IMR-90 (cell line): ENCODE data around the gene IMMP1L. TPM values are rescaled to one million over a fixed set of nuclear protein-coding genes. Genes with fewer than 3 reads are reported as not detected.

ENCODE experiments used
- ATAC-seq: fragments of 200-7000 bp; cut with Tn5 transposase; 2 replicates; pipeline ENCODE4 v1.9.1; 2020; ENCODE audit warnings: low read depth, mild to moderate bottlenecking, moderate library complexity
- BruUV-seq: library from RNA; stranded (reverse); fragments of 400-500 nt; replicated peaks from 2 replicates; lab custom pipeline; 2021; lab: Mats Ljungman, UMichigan
- CTCF ChIA-PET: fragments of 300-600 bp; formaldehyde crosslinking; extraction: SDS; loops from one replicate; lab custom pipeline; 2021; ENCODE audit warnings: antibody characterized with exemption; lab: Yijun Ruan, JAX
- POLR2A ChIA-PET: fragments of 300-600 bp; sonication (Branson Sonifier 250); formaldehyde crosslinking; loops from one replicate; lab custom pipeline; 2022; ENCODE audit warnings: antibody characterized with exemption; ENCODE audit not compliant: unreplicated experiment; lab: Charles Lee
- DNase-seq: peaks from one replicate; pipeline ENCODE4 v3.0.0; 2013
- H2AFZ ChIP-seq: replicated peaks from 2 replicates; pipeline ENCODE3; 2013; ENCODE audit warnings: low read length, mild to moderate bottlenecking; ENCODE audit not compliant: poor library complexity
- H2AK5ac ChIP-seq: 2 replicates; pipeline ENCODE4 v1.6.1; 2013; ENCODE audit warnings: low read depth, low read length, inconsistent platforms
- H2AK9ac ChIP-seq: replicated peaks from 2 replicates; pipeline ENCODE3; 2013; ENCODE audit warnings: mild to moderate bottlenecking, low read depth, low read length, moderate library complexity; ENCODE audit not compliant: poor library complexity
- H2BK120ac ChIP-seq: 2 replicates; pipeline ENCODE4 v1.6.1; 2013; ENCODE audit warnings: low read depth, low read length, inconsistent platforms
- H2BK15ac ChIP-seq: 3 replicates; pipeline ENCODE4 v1.6.1; 2013; ENCODE audit warnings: low read depth, low read length, inconsistent platforms
- H2BK20ac ChIP-seq: 2 replicates; pipeline ENCODE4 v1.6.1; 2013; ENCODE audit warnings: low read depth, mild to moderate bottlenecking, inconsistent platforms, low read length, moderate library complexity
- H2BK5ac ChIP-seq: 2 replicates; pipeline ENCODE4 v1.6.1; 2013; ENCODE audit warnings: mild to moderate bottlenecking, low read depth, low read length, inconsistent platforms; ENCODE audit not compliant: poor library complexity, severe bottlenecking
- H3K14ac ChIP-seq: replicated peaks from 2 replicates; pipeline ENCODE4 v1.6.1; 2013; ENCODE audit warnings: low read depth, low read length, inconsistent platforms
- H3K18ac ChIP-seq: 2 replicates; pipeline ENCODE4 v1.6.1; 2013; ENCODE audit warnings: low read depth, low read length, control low read depth
- H3K23ac ChIP-seq: 2 replicates; pipeline ENCODE4 v1.6.1; 2013; ENCODE audit warnings: low read depth, low read length, inconsistent platforms
- H3K27ac ChIP-seq: 2 replicates; pipeline ENCODE4 v1.5.1; 2013; ENCODE audit warnings: mild to moderate bottlenecking, control low read depth, low read length; ENCODE audit not compliant: insufficient read depth
- H3K27me3 ChIP-seq: 2 replicates; pipeline ENCODE4 v1.6.1; 2013; ENCODE audit warnings: low read length; ENCODE audit not compliant: control insufficient read depth, insufficient read depth
- H3K36me3 ChIP-seq: 2 replicates; pipeline ENCODE4 v1.6.1; 2013; ENCODE audit warnings: low read length, mixed read lengths; ENCODE audit not compliant: control insufficient read depth, insufficient read depth
- H3K4ac ChIP-seq: 2 replicates; pipeline ENCODE4 v1.6.1; 2013; ENCODE audit warnings: low read depth, low read length, inconsistent platforms
- H3K4me1 ChIP-seq: 2 replicates; pipeline ENCODE4 v1.6.1; 2013; ENCODE audit warnings: low read length, mixed read lengths; ENCODE audit not compliant: control insufficient read depth, insufficient read depth
- H3K4me2 ChIP-seq: 2 replicates; pipeline ENCODE4 v1.6.1; 2013; ENCODE audit warnings: low read depth, mild to moderate bottlenecking, control low read depth, low read length, moderate library complexity
- H3K4me3 ChIP-seq: 2 replicates; pipeline ENCODE4 v1.5.1; 2013; ENCODE audit warnings: low read depth, mild to moderate bottlenecking, control low read depth, low read length, moderate library complexity; ENCODE audit not compliant: insufficient read depth
- H3K56ac ChIP-seq: 2 replicates; pipeline ENCODE4 v1.6.1; 2013; ENCODE audit warnings: low read length, inconsistent platforms; ENCODE audit not compliant: insufficient read depth; ENCODE audit errors: extremely low read depth
- H3K79me1 ChIP-seq, 2 experiments: 2 replicates each; pipeline ENCODE4 v1.6.1; 2013; ENCODE audit warnings: low read length in 2 of 2, inconsistent platforms in 1 of 2, low read depth in 1 of 2
- H3K9ac ChIP-seq: 2 replicates; pipeline ENCODE4 v1.6.1; 2013; ENCODE audit warnings: low read depth, low read length, control low read depth
- H3K9me1 ChIP-seq: 2 replicates; pipeline ENCODE4 v1.6.1; 2013; ENCODE audit warnings: low read length, inconsistent platforms; ENCODE audit not compliant: insufficient read depth
- H3K9me3 ChIP-seq: 2 replicates; pipeline ENCODE4 v1.6.1; 2013; ENCODE audit warnings: low read length; ENCODE audit not compliant: control insufficient read depth, insufficient read depth
- H4K20me1 ChIP-seq: 2 replicates; pipeline ENCODE4 v1.6.1; 2013; ENCODE audit warnings: low read length, inconsistent platforms; ENCODE audit not compliant: insufficient read depth
- H4K5ac ChIP-seq: 2 replicates; pipeline ENCODE4 v1.6.1; 2013; ENCODE audit warnings: mild to moderate bottlenecking, low read depth, low read length, control low read depth
- H4K8ac ChIP-seq, 2 experiments: 2 replicates each; pipeline ENCODE4 v1.6.1; 2013; ENCODE audit warnings: low read depth in 2 of 2, low read length in 2 of 2, control low read depth in 1 of 2, inconsistent platforms in 1 of 2
- H4K91ac ChIP-seq: 2 replicates; pipeline ENCODE4 v1.6.1; 2013; ENCODE audit warnings: low read depth, low read length, inconsistent platforms; ENCODE audit not compliant: insufficient read depth
- BHLHE40 ChIP-seq: fragments of 150-350 bp; IDR thresholded peaks from 2 replicates; pipeline ENCODE4 v1.6.1; 2016; ENCODE audit warnings: mild to moderate bottlenecking, low read depth, low read length
- CEBPB ChIP-seq: IDR thresholded peaks from 2 replicates; pipeline ENCODE4 v1.6.1; 2012; ENCODE audit warnings: low read depth, low read length, improper control_type of control experiment
- CHD1 ChIP-seq: IDR thresholded peaks from 2 replicates; pipeline ENCODE4 v1.6.1; 2012; ENCODE audit warnings: low read depth, low read length, improper control_type of control experiment
- FOS ChIP-seq: fragments of 150-350 bp; IDR thresholded peaks from 2 replicates; pipeline ENCODE4 v1.6.1; 2016; ENCODE audit warnings: low read depth, low read length
- MAFK ChIP-seq: IDR thresholded peaks from 2 replicates; pipeline ENCODE4 v1.6.1; 2012; ENCODE audit warnings: low read depth, low read length, improper control_type of control experiment
- MAZ ChIP-seq: IDR thresholded peaks from 2 replicates; pipeline ENCODE4 v1.6.1; 2012; ENCODE audit warnings: low read depth, mild to moderate bottlenecking, low read length, improper control_type of control experiment, moderate library complexity, borderline replicate concordance
- MXI1 ChIP-seq: IDR thresholded peaks from 2 replicates; pipeline ENCODE4 v1.6.1; 2012; ENCODE audit warnings: low read depth, mild to moderate bottlenecking, low read length, moderate library complexity, borderline replicate concordance
- NFE2L2 ChIP-seq: fragments of 150-350 bp; IDR thresholded peaks from 2 replicates; pipeline ENCODE4 v1.6.1; 2016; ENCODE audit warnings: low read depth, mild to moderate bottlenecking, low read length
- POLR2A ChIP-seq: IDR thresholded peaks from 2 replicates; pipeline ENCODE4 v1.6.1; 2012; ENCODE audit warnings: mild to moderate bottlenecking, low read depth, low read length
- RAD21 ChIP-seq: IDR thresholded peaks from 2 replicates; pipeline ENCODE4 v1.6.1; 2012; ENCODE audit warnings: low read length, improper control_type of control experiment
- RCOR1 ChIP-seq: IDR thresholded peaks from 2 replicates; pipeline ENCODE4 v1.6.1; 2012; ENCODE audit warnings: mild to moderate bottlenecking, low read length, improper control_type of control experiment; ENCODE audit not compliant: insufficient replicate concordance
- RFX5 ChIP-seq: IDR thresholded peaks from 2 replicates; pipeline ENCODE4 v1.8.0; 2012; ENCODE audit warnings: low read depth, mild to moderate bottlenecking, low read length, moderate library complexity
- SMC3 ChIP-seq: fragments of 150-350 bp; IDR thresholded peaks from 2 replicates; pipeline ENCODE4 v1.6.1; 2016; ENCODE audit warnings: low read depth, mild to moderate bottlenecking, antibody characterized with exemption, low read length, moderate library complexity
- whole genome bisulfite sequencing, 2 experiments: methylation state at CpG; one replicate each; pipeline versions ENCODE4 v1.1.5 to v1.1.7; 2013; ENCODE audit warnings: missing lambda C conversion rate in 2 of 2; ENCODE audit not compliant: insufficient read length in 1 of 2; ENCODE audit errors: extremely low coverage in 2 of 2; 5-methylcytosine and 5-hydroxymethylcytosine counted together
- dilution Hi-C: fragments of 300-500 bp; cut with HindIII; formaldehyde crosslinking; loops from one replicate; pipeline ENCODE4 v1.14.3; 2018; ENCODE audit warnings: low sequenced_read_pairs; ENCODE audit not compliant: unreplicated experiment
- in situ Hi-C: fragments of 300-500 bp; cut with MboI; formaldehyde crosslinking; loops from 3 replicates; pipeline ENCODE4 v1.14.3; 2019; ENCODE audit warnings: low sequenced_read_pairs, inconsistent platforms, mixed read lengths
- intact Hi-C: fragments of 100-400 bp; cut with micrococcal nuclease; formaldehyde crosslinking; loops from 2 replicates; pipeline ENCODE4 v1.10.0; 2022
- polyA plus RNA-seq, 3 experiments: library from polyadenylated mRNA; depleted of rRNA; stranded (reverse); fragments of >200 nt; gene quantifications; 2 replicates each; pipeline ENCODE4 v1.2.3, GENCODE V29; 2012; ENCODE audit warnings: low replicate concordance in 1 of 3
- total RNA-seq: library from RNA; depleted of rRNA; stranded (reverse); fragments of >200 nt; gene quantifications from 2 replicates; pipeline ENCODE4 v1.2.3, GENCODE V29; 2012
- TF ChIP-seq, protein P1 (sequence below): fragments of 150-350 bp; IDR thresholded peaks from 2 replicates; pipeline ENCODE4 v1.6.1; 2017; ENCODE audit warnings: mild to moderate bottlenecking, antibody characterized with exemption, low read length, low read depth
- TF ChIP-seq, protein P2 (sequence below): fragments of 150-350 bp; IDR thresholded peaks from 2 replicates; pipeline ENCODE4 v1.6.1; 2016; ENCODE audit warnings: low read depth, mild to moderate bottlenecking, low read length, moderate library complexity, borderline replicate concordance
- TF ChIP-seq, protein P3 (sequence below): conservative IDR thresholded peaks from 2 replicates; pipeline ENCODE4 v1.5.1; 2012; ENCODE audit warnings: mild to moderate bottlenecking, low read depth, low read length, improper control_type of control experiment

Gene IMMP1L
- total and polyA plus RNA-seq, 2 of the 4 experiments (the other 2 are of a cell fraction): 5.0 to 10.7 TPM

DNA sequence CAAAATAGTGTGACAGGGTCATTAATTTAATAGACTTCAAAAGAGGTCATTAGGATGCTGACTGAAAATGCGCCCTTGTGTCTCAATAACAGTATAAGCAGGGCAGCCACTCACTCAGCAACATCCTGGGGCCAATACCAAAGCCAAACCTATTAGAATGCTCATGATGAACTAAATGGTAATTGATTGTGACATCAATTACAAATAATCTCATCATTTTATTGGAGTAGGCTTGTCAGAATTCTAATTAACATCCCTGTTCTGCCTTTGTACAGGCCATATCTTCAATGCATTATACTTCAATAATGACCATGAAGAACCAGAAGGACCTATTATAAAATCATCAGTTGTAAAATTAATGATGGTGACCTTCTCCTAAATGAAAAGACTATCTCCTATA is 75.6 kb downstream of the IMMP1L start:
- H4K5ac ChIP-seq: no peak overlapping the region
- H3K23ac ChIP-seq: no peak overlapping the region
- H2BK15ac ChIP-seq: no peak overlapping the region
- no CpG with 5 or more reads among the region's 1 CpG for WGBS, 2 experiments
- H3K36me3 ChIP-seq: peaks cover 1% of the 10 kb centered on the region; the same call in 1 of the 2 replicates
- DNase-seq (no peak), ATAC-seq (no peak)
- dilution Hi-C loops: no loop called here
- H4K91ac ChIP-seq: no peak overlapping the region
- no peaks in the 10 kb centered on the region for H3K79me1 ChIP-seq
- no peak overlapping the region for H4K8ac ChIP-seq
- H2AK5ac ChIP-seq: no peak overlapping the region
- ChIA-PET CTCF (no interaction called here), POLR2A (no interaction called here)
- TF ChIP-seq BHLHE40: no peak
- no peak for TF ChIP-seq POLR2A
- TF ChIP-seq FOS: no peak
- TF ChIP-seq MAFK: no peak
- TF ChIP-seq MXI1: no peak
- TF ChIP-seq SMC3: no peak
- TF ChIP-seq, protein P1, sequence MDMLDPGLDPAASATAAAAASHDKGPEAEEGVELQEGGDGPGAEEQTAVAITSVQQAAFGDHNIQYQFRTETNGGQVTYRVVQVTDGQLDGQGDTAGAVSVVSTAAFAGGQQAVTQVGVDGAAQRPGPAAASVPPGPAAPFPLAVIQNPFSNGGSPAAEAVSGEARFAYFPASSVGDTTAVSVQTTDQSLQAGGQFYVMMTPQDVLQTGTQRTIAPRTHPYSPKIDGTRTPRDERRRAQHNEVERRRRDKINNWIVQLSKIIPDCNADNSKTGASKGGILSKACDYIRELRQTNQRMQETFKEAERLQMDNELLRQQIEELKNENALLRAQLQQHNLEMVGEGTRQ: no peak
- no peak for TF ChIP-seq CHD1
- no peak for TF ChIP-seq CEBPB
- TF ChIP-seq RAD21: no peak
- TF ChIP-seq, protein P2, sequence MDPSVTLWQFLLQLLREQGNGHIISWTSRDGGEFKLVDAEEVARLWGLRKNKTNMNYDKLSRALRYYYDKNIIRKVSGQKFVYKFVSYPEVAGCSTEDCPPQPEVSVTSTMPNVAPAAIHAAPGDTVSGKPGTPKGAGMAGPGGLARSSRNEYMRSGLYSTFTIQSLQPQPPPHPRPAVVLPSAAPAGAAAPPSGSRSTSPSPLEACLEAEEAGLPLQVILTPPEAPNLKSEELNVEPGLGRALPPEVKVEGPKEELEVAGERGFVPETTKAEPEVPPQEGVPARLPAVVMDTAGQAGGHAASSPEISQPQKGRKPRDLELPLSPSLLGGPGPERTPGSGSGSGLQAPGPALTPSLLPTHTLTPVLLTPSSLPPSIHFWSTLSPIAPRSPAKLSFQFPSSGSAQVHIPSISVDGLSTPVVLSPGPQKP: no peak
- no peak for TF ChIP-seq NFE2L2
- TF ChIP-seq, protein P3, sequence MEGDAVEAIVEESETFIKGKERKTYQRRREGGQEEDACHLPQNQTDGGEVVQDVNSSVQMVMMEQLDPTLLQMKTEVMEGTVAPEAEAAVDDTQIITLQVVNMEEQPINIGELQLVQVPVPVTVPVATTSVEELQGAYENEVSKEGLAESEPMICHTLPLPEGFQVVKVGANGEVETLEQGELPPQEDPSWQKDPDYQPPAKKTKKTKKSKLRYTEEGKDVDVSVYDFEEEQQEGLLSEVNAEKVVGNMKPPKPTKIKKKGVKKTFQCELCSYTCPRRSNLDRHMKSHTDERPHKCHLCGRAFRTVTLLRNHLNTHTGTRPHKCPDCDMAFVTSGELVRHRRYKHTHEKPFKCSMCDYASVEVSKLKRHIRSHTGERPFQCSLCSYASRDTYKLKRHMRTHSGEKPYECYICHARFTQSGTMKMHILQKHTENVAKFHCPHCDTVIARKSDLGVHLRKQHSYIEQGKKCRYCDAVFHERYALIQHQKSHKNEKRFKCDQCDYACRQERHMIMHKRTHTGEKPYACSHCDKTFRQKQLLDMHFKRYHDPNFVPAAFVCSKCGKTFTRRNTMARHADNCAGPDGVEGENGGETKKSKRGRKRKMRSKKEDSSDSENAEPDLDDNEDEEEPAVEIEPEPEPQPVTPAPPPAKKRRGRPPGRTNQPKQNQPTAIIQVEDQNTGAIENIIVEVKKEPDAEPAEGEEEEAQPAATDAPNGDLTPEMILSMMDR: no peak
- TF ChIP-seq RCOR1: no peak
- TF ChIP-seq MAZ: no peak
- no peak for TF ChIP-seq RFX5
- H3K18ac ChIP-seq: no peak overlapping the region
- no peak overlapping the region for H3K4me2 ChIP-seq
- H2BK120ac ChIP-seq: no peak overlapping the region
- no peak overlapping the region for H3K56ac ChIP-seq
- H3K4ac ChIP-seq: no peak overlapping the region
- H3K9me1 ChIP-seq: 0 out of 2 replicates have a peak, but pooled peaks cover 2% of the 10 kb centered on the region
- no peaks in the 10 kb centered on the region for H3K4me1 ChIP-seq
- BruUV-seq: no TSS peak
- H2BK20ac ChIP-seq: no peak overlapping the region
- H2AFZ ChIP-seq: no peak overlapping the region
- no peak overlapping the region for H3K4me3 ChIP-seq
- H2BK5ac ChIP-seq: no peak overlapping the region
- in situ Hi-C loops: no loop called here
- no peaks in the 10 kb centered on the region for H3K9me3 ChIP-seq
- H3K27ac ChIP-seq: no peak overlapping the region
- no peak overlapping the region for H3K9ac ChIP-seq
- H2AK9ac ChIP-seq: no peak overlapping the region
- peaks cover 5% of the 10 kb centered on the region; the same call in 1 of the 2 replicates for H4K20me1 ChIP-seq
- intact Hi-C loops: no loop called here
- H3K14ac ChIP-seq: no peak overlapping the region
- H3K27me3 ChIP-seq: no peaks in the 10 kb centered on the region
